Measurements from ENCODE around the gene CDCP2.
"Not testable (repeated sequence)": the region's sequence is repeated elsewhere in the genome, so short reads cannot be mapped to it uniquely, and the experiment has no call there.

The CDCP2 gene

GRCh38 chr1:54114001-54114400 is 38.8 kb downstream of the CDCP2 start:
- DNase-seq: no peak

DNA sequence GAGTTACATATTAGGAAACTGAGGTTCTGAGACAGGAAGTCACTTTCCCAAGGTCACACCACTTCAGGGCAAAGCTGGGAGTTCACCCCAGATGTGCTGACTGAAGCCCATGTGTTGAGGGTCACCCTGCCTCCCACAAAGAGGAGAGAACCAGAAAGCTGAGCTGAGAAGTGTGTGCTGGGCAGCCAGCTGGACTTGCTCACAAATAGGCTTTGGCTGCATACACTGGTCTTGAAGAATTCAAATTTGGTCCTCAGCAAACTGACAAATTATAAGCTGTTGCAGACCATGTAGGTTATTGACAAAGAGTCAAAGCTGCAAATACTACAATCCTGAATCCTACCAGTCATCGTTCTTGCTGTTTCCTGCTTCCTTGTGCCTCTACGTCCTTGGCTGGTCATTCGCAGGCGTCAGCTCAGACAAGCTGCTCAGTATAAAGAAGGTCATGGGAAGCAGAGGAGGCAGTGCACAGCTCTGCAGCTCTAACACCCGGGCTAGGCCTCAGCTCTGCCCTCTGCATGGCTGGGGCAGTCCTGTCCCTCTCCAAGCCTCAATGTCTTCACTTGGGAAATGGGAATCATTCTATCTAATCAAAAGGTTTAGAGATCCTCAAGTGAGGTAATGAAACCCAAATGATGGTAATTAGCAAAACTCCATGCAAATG is 40.0 kb downstream of the CDCP2 start:
- DNase-seq: no peak

DNA sequence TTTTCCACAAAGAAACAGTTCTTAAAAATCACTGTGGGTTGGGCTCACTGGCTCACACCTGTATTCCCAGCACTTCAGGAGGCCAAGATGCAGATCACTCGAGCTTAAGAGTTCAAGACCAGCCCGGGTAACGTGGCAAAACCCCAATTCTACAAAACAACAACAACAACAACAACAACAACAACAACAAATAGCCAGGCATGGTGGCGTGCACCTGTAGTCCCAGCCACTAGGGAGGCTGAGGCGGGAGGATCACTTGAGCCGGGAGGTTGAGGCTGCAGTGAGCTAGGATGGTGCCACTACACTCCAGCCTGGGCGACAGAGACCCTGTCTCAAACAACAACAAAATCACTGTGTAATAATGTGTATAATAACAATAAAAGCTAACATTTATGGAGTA is 40.8 kb downstream of the CDCP2 start:
- DNase-seq: no peak

DNA sequence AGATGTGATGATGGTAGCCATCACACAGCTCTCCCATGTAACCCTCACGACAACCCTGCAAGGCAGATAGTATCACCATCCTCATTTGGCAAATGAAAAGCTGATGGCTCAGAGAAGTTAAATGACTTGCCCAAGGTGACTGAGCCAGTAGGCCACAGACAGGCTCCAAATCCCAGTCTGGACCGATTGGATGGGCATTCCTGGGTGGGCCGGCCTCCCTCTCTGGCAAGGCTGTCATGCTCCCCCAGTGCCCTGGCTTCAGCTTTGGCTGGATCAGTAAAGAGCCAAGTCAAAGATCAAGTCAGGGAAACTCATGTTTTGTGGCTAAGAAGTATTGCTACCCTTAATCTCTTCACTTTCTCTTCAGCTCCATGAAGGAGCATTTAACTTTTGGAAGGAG is 41.2 kb downstream of the CDCP2 start:
- no peak for DNase-seq

- no peak for DNase-seq
Observed at GRCh38 chr1:54110996-54111395, 41.8 kb downstream of the CDCP2 start.

DNA sequence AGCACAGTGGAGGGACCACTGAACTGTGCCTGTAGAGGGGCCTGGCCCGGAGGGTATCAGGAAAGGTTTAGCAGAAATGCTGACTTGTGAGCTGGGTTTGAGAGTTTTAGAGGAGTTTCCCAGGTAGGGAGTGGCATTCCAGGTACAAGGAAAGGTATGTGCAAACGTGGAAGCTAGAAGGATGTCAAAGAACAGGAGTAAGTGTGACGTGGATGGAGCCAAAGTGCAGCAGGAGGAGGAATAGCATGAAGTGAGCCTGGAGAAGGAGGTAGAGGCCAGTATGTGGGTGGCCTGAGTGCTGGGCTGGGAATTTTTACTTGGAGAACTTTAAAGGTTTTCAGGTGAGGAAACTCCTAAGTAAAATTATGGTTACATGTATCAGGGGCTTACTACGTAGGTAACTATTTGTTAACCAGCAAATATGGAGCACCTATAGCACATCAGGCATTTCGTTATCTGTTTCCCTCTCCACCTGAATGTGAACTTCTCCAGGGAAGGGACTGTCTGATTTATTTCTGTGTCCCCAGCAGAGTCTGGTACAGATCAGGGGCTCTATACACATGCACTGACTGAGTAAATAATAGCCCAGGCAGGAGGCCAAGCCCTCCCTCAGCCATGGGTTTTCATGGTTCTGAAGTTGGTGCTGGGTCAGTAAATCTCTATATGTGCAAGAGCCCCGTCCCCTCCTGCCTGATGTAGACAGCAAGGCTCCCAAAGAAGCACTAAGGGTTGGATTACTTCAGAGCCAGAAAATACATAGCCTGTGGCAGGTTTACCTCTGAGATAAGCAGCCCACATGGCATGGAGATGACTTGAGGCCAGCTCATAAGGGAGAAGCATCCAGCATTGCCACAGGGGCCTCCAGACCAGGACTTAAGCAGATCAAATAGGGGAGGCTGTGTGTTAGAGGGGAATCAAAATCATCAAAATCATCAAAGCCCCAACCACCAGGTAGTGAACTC is 43.4 kb downstream of the CDCP2 start:
- DNase-seq: no peak

DNA sequence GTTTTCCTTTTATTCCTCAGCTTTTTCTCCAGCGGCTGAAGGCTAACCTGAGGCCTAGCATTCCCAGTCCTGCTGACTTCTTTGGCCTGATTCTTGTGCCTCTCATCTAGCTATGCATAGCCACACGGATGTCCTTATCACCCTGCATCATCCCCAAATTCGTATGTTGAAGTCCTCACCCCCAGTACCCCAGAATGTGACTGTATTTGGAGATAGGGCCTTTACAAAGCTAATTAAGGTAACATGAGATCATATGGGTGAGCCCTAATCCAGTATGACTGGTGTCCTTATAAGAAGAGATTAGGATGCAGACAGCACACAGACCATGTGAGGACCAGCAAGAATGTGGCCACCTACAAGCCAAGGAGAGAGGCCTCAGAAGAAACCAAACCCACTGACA is 44.6 kb downstream of the CDCP2 start:
- DNase-seq: no peak

- DNase-seq: peak; percentile 74
Observed at GRCh38 chr1:54107131-54107530, 45.7 kb downstream of the CDCP2 start.

DNA sequence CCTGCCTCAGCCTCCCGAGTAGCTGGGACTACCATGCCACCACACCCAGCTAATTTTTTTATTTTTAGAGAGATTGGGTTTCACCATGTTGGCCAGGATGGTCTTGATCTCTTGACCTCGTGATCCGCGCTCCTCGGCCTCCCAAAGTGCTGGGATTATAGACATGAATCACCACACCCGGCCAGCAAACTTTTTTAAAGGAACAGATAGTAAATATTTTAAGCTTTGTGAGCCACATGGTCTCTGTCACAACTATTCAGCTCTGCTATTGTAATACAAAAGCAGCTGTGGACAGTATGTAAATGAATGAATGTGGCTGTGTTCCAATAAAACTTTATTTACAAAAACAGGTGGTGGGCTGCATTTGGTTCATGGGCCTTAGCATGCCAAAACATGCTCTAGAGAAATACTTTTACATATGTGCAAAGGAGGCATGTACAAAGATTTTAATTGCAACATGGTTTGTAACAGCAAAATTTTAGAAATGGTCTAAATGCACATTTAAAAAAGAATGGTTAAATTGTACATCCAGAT is 47.0 kb downstream of the CDCP2 start:
- DNase-seq: no peak

- DNase-seq: no peak
Observed at GRCh38 chr1:54105080-54105479, 47.7 kb downstream of the CDCP2 start.

GRCh38 chr1:54104613-54105012 is 48.2 kb downstream of the CDCP2 start:
- DNase-seq: not testable (repeated sequence)

DNA sequence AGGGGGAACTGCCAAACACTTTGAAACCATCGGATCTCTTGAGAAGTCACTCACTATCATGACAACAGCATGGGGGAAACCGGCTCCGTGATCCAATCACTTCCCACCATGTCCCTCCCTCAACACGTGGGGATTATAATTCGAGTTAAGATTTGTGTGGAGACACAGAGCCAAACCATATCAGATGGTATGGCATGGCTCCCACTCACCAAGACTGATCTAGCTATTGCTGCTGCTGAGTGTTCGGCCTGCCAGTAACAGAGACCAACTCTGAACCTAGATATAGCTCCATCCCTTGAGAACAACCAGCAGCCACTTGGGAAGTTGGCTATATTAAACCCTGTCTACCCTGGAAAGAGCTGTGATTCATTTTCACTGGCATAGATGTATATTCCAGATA is 49.4 kb downstream of the CDCP2 start:
- no peak for DNase-seq

GRCh38 chr1:54100500-54100899 is 52.3 kb downstream of the CDCP2 start:
- no peak for DNase-seq

- no peak for DNase-seq
Observed at GRCh38 chr1:54099061-54099610, 53.7 kb downstream of the CDCP2 start.

- DNase-seq: no peak
Observed at GRCh38 chr1:54096877-54097240, 55.9 kb downstream of the CDCP2 start.

DNA sequence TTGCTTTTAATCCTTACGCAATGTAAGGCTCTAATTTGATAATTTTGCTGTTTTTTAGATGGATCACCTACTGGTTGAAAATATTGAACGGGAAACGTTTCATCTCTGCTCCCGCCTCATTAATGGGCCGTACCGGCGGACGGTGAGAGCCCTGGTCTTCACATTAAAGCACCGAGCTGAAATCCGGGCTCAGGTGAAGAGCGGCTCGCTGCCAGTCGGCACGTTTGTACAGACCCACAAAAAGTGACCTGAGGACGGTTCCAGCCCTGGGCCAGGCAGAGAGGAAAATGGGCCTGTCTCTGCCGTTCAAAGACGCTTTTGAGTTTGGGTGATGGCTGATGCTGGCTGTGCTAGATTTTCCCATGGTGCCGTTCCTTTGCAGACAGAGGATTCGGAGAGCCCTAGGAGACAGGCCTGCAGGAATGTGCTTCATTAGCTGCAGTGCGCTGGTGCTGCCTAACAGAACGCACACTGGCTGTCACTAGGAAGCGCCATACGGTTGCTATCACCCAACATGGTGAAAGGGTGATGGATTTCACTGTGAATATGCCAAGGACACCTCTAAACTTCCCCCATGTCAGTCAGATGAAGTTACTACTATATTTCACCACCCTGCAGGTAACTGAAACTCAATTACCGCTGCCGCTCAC is 56.4 kb downstream of the CDCP2 start:
- no peak for DNase-seq

GRCh38 chr1:54095546-54096226 is 57.1 kb downstream of the CDCP2 start:
- no peak for DNase-seq

- not testable (repeated sequence) for DNase-seq
Observed at GRCh38 chr1:54094730-54095105, 58.1 kb downstream of the CDCP2 start.

GRCh38 chr1:54094001-54094729 is 58.6 kb downstream of the CDCP2 start:
- DNase-seq: no peak

DNA sequence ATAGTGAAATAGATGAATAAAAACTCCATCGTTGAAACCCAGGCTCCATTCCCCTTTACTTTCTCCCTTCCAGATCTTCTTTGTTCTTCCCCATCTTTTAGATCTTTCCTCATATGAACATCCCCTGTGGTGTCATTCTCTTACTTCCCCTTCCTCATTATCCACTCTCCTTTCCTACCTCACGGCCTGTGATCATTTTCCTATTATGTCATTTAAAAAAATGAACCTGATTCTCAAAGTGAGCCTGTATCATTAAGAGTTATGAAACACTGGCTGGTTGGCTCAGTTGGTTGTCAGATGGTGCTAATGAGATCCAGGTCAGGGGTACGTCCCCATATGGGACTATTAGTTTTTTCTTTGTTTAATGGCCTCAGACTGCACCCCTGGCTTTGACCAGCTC is 61.1 kb downstream of the CDCP2 start:
- DNase-seq: no peak

- DNase-seq: no peak
Observed at GRCh38 chr1:54088385-54088784, 64.4 kb downstream of the CDCP2 start.

DNA sequence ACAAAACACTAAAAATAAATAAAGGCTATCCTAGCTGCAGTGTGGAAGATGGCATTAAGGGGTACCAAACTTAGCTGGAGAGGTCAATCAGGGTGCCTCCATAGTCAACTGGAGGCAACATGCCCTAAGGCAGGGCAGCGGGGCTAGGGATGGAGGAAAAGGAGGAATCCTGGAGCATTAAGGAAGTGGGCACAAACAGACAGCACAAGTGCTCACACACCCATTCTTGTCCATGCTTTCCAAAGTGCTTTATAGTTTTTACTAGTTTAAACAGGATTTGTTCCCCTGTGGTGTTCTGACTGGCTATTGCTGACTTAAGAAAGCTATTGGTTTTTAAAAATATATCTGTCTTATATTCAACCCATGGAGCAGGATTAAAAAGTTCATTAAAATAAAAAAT is 66.0 kb downstream of the CDCP2 start:
- DNase-seq: no peak

All from fibroblast of skin of right biceps (primary cell).